ENCODE measurements around the gene PROC. TPM values are rescaled to one million over a fixed set of nuclear protein-coding genes. Genes with fewer than 3 reads are reported as not detected.

The PROC gene
- total RNA-seq, 1 donor from 2014 or later, result not detected

DNA sequence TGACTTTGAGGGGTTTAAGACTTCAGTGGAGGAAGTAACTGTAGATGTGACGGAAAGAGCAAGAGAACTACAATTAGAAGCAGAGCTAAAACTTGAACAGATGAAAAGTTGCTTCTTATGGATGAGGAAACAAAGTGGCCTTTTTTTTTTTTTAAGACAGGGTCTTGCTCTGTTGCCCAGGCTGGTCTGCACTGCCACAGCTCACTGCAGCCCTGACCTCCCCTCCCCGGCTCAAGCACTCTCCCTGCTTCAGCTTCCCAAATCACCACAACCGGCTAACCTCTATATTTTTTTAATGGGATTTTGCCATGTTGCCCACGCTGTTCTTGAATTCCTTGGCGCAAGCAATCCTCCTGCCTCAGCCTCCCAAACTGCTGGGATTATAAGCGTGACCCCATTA lies 33.7 kb upstream of the PROC start:
- Histone ChIP-seq H3K27ac (no peak overlapping the region), H3K36me3 (no peaks in the 10 kb centered on the region), H3K4me3 (no peak overlapping the region), H3K9me3 (no peaks in the 10 kb centered on the region), H3K4me1 (peaks cover 52% of the 10 kb centered on the region), H3K27me3 (no peaks in the 10 kb centered on the region)
- intact Hi-C loops (cut with DNase I), result no loop called here
- no peak for DNase-seq (ENCODE audit: extremely low spot score in 2 of 2)
- no peak for TF ChIP-seq POLR2A (IDR thresholded peaks at IDR 0.05)
- no peak for TF ChIP-seq POLR2AphosphoS5 (IDR thresholded peaks at IDR 0.05; ENCODE audit: insufficient read depth in 1 of 2, low read depth in 1 of 2)
- TF ChIP-seq, protein P1, sequence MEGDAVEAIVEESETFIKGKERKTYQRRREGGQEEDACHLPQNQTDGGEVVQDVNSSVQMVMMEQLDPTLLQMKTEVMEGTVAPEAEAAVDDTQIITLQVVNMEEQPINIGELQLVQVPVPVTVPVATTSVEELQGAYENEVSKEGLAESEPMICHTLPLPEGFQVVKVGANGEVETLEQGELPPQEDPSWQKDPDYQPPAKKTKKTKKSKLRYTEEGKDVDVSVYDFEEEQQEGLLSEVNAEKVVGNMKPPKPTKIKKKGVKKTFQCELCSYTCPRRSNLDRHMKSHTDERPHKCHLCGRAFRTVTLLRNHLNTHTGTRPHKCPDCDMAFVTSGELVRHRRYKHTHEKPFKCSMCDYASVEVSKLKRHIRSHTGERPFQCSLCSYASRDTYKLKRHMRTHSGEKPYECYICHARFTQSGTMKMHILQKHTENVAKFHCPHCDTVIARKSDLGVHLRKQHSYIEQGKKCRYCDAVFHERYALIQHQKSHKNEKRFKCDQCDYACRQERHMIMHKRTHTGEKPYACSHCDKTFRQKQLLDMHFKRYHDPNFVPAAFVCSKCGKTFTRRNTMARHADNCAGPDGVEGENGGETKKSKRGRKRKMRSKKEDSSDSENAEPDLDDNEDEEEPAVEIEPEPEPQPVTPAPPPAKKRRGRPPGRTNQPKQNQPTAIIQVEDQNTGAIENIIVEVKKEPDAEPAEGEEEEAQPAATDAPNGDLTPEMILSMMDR (IDR thresholded peaks at IDR 0.05), result no peak

- Histone ChIP-seq H3K27ac (peak overlapping the region; percentile 100), H3K9me3 (no peaks in the 10 kb centered on the region), H3K4me3 (peak overlapping the region; percentile 95 to 97), H3K27me3 (no peaks in the 10 kb centered on the region), H3K4me1 (peaks cover 41% of the 10 kb centered on the region), H3K36me3 (no peaks in the 10 kb centered on the region)
- TF ChIP-seq POLR2A (IDR thresholded peaks at IDR 0.05) (no peak), POLR2AphosphoS5 (IDR thresholded peaks at IDR 0.05; ENCODE audit: insufficient read depth in 1 of 2, low read depth in 1 of 2) (no peak)
- TF ChIP-seq, protein P1 (IDR thresholded peaks at IDR 0.05), result no peak
- DNase-seq (ENCODE audit: extremely low spot score in 2 of 2), result no peak
- intact Hi-C loops (cut with DNase I), result loop anchor here (2.0 kb wide), 1 partner anchor 23 kb away; no protein-coding TSS in a partner anchor
Observed at GRCh38 chr2:127386246-127386645, 32.0 kb upstream of the PROC start.

GRCh38 chr2:127386764-127387654 lies 31.2 kb upstream of the PROC start:
- Histone ChIP-seq H3K4me3 (peak overlapping the region; percentile 95 to 97), H3K36me3 (no peaks in the 10 kb centered on the region), H3K27ac (peak overlapping the region; percentile 100), H3K27me3 (no peaks in the 10 kb centered on the region), H3K4me1 (peaks cover 36% of the 10 kb centered on the region), H3K9me3 (no peaks in the 10 kb centered on the region)
- TF ChIP-seq POLR2A (IDR thresholded peaks at IDR 0.05) (no peak), POLR2AphosphoS5 (IDR thresholded peaks at IDR 0.05; ENCODE audit: insufficient read depth in 1 of 2, low read depth in 1 of 2) (no peak)
- TF ChIP-seq, protein P1 (IDR thresholded peaks at IDR 0.05), result no peak
- intact Hi-C loops (cut with DNase I), result loop anchor here (2.0 kb wide), 1 partner anchor 22 kb away; no protein-coding TSS in a partner anchor
- peak in 1 of 2 donors; percentile 91 for DNase-seq (ENCODE audit: extremely low spot score in 2 of 2)

GRCh38 chr2:127387655-127388422 lies 30.4 kb upstream of the PROC start, which contains the start of gene MAP3K2:
TSS of gene MAP3K2 (minus strand) at chr2:127387975. CDS start at chr2:127343129, 44,846 bp downstream.
- Histone ChIP-seq H3K4me1 (peaks cover 30% of the 10 kb centered on the region), H3K4me3 (peak within 1 kb of the TSS; percentile 95 to 97), H3K27ac (peak within 1 kb of the TSS; percentile 100), H3K9me3 (no peaks in the 10 kb centered on the region), H3K27me3 (no peaks in the 10 kb centered on the region), H3K36me3 (no peaks in the 10 kb centered on the region)
- intact Hi-C loops (cut with DNase I), result loop anchor here (2.0 kb wide), 1 partner anchor 21 kb away; no protein-coding TSS in a partner anchor
- peak; percentile 26 to 89 for TF ChIP-seq POLR2AphosphoS5 (IDR thresholded peaks at IDR 0.05; ENCODE audit: insufficient read depth in 1 of 2, low read depth in 1 of 2)
- TF ChIP-seq, protein P1 (IDR thresholded peaks at IDR 0.05), result no peak
- TF ChIP-seq POLR2A (IDR thresholded peaks at IDR 0.05), result peak in 1 of 2 donors; percentile 91
- DNase-seq (ENCODE audit: extremely low spot score in 2 of 2), result peak in 1 of 2 donors; percentile 95

All from vagina (tissue), 2 donors.